Muscle of back (tissue), 11 donors: ENCODE data around the gene ARVCF. TPM values are rescaled to one million over a fixed set of nuclear protein-coding genes. Genes with fewer than 3 reads are reported as not detected.

Experiments
- DNase-seq, 3 donors: peaks; one replicate each; pipeline versions ENCODE4 v3.0.0 to v3.0.0-alpha.2; 2013
- polyA plus RNA-seq, 10 donors: library from polyadenylated mRNA; unstranded; fragments of 120-200 nt; gene quantifications; one replicate each; pipeline ENCODE4 v1.2.1, GENCODE V29; 2013; ENCODE audit not compliant: insufficient read length in 10 of 10

ARVCF gene
- polyA plus RNA-seq, 10 donors, result 40.6 to 96.0 (median 79.9) TPM

- DNase-seq, result no peak
These were observed 37.9 kb upstream of the ARVCF start for GRCh38 chr22:20054485-20054884.

GRCh38 chr22:20054034-20054427, 37.4 kb upstream of the ARVCF start:
- DNase-seq, result no peak

- DNase-seq, result no peak
These were observed 36.9 kb upstream of the ARVCF start for GRCh38 chr22:20053407-20054033.

- DNase-seq, result no peak
These were observed 36.0 kb upstream of the ARVCF start for GRCh38 chr22:20052309-20053259.

DNA sequence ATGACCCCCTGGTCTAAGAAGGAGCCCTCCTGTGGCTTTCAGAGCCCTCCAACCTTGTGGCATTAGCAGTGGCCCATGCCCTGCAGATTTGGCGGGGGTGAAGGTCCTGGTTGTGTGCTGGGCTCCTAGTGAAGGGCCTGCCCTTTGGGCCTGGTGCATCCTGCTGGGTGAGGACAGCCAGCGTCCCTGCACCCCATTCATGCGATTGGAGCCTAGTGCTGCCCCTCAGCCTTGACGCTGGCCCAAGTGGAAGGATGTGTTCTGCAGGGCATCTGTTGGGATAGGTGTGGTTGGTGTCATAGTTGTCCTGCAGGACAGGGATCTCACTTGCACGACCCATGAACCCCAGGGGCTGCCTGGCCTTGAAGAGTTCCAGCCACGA, 35.3 kb upstream of the ARVCF start:
- no peak for DNase-seq

GRCh38 chr22:20046730-20047129, 30.1 kb upstream of the ARVCF start:
- no peak for DNase-seq

DNA sequence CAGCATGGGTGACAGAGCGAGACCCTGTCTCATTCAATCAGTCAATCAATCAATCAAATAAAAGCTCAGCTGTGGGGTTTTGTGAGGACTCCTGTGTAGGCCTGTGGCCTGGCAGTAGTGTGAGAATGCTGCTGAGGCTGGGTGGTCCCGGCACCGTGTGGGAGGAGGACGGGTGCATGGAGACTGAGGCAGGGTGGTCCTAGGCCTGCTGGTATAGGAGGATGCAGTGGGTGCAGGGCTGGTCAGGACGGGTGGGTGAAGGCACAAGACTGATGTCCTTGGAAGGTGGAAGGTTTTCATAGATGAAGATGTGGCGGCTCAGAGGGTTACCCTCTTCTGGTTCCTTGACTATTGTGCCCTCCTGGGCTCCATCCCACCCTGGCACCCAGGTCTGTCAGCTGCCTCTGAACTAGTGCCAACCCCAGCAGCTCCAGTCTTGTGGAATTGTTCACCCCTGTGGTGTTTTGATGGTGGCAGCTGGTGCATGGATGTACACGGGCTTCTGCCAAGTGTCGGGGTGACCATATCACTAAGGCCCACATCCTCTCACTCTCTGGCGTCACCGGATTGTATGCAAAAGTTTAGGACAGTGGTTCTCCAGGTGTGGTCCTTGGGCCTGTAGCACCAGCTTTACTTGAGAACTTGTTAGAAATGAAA, 28.0 kb upstream of the ARVCF start:
- no peak for DNase-seq

DNA sequence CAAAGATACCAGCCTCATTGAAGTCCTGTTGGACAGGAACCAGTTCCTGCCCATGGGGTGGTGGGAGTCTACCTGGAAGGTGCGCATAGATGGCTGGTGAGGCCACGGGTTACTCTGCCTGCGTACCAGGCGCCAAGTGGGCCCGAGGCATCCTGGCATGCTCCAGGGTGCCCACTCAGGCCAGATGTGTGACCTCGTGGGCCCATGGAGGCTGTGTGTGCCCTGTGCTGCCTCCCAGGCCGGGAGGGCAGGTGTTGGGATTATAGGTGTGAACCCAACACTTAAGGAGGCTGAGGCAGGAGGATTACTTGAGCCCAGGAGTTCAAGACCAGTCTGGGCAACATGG, 27.3 kb upstream of the ARVCF start:
- DNase-seq, result no peak

DNA sequence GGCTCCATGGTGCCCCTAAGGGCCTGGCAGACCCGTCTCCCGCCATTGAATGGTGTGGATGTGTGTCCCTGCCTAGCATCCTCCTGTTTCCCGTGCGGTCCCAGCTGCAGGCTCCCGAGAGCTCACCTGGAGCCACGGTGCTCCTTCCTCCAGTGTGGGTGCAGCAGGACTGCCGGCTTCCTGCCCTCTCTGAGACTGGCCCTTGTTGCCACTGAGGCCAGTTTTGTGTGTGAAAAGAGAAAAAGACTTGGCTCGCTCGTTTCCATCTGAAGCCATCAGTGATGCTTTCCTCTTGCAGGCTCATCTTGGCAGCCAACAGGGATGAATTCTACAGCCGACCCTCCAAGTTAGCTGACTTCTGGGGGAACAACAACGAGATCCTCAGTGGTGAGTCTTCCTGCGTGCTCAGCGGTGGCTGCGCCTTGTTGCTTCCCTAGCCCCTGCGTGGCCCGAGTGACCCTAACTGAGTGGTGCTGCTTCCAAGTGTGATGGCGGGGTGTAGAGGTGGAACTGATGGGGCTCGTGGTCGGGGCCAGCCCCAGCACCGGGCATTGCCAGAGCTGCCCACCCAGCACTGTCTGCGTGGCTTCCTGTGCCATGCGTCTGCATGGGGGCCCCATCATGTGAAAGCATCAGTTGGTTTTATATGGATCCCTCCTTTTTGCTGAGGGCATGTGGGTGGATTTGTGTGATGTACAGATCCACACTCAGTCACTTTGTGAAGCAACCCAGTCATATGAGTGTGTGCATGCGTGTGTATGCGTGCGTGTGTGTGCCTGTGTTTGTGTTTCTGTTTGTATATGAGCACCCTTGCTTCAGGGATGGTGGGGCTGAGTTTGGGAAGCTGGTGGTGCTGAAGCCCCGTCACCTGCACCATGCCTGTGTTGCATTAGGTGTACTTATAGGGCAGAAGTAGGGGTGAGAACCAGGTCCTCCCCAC, 26.7 kb upstream of the ARVCF start:
- DNase-seq, result no peak

DNA sequence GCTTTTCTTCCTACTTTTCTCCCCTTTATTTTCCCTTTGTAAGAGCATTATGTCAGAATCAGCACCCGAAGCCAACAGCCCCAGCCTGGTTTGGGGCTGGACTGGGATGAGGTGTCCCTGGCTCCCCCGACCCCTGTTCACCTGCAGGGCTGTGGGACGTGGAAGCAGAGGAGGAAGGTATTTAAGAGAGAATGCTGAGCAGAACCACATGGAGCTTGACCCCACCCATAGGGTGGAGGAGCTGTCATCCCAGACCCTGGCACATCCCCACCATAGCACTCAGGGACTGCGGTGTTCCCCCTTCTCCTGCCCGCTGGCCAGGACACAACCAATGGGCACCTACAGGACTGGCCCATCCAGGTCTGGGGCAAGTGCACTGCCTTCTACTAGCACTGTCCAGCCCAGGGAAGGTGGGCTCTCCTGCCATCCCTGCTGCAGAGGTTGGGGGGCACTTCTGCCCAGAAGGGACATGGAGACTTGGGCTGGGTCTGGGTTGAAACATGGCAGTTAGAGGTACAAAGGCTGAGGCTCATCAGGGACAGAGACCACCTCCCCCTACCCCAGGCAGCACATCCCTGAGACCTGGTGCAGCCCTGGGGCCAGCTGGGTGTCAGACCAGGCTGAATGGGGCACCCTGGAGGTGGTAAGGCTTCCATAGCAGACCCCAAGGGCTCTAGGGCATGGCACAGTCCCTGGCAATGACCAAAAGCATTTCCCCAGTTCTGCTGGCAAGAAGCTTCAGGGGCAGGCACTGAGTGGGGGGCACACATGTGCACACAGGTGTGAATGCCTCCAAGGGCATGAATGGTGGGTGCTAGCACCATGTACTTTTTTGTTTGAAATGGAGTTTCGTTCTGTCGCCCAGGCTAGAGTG, 23.9 kb upstream of the ARVCF start:
- no peak for DNase-seq

DNA sequence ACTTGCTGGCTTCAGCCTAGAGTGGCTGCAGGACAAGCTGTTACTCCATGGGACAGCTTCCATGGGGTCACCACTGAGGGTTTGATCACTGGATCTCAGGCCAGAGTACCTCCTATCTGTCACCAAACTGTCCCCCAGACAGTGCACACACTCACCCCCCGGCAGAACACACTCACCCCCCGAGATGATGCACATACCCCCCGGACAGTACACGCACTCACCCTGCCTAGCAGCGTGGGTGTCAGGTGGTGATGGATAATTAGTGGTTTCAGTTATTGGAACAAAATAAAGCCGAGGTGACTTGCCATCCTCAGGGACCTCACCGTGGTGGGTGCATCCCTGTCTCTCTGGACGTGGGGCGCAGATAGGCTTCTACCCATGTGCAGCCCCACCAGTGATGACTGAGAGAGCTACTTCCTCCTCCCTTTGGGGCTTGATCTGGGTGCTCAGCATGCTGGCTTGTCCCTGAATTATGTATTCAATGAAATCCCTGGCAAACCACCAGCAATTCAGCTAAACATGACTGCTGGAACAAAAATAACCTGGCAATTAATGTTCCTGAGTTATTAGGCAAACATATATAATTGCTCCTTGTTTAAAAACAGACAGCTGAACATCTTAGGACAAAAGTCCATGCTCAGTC, 23.2 kb upstream of the ARVCF start:
- DNase-seq, result no peak

- DNase-seq, result no peak
These were observed 22.0 kb upstream of the ARVCF start for GRCh38 chr22:20038574-20038973.

DNA sequence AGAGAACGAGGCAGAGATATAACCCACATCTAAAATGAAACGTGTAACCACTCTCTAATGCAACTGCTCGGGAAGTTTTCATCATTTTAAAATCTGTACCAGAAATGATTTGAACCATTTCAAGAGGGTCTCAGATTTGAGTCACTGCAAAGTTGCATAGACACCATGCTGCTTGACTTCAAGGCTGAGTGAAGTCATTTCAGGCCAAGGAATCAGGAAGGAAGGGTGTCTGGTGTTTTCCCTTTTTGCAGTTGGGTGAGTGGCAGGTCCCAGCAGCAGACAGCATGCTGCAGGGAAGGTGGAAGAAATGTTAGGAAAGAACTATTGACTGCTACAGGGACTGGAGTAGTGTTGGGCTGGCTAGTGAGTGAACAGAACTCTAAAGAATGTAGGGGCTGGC, 20.8 kb upstream of the ARVCF start:
- no peak for DNase-seq

GRCh38 chr22:20036535-20037392, 20.1 kb upstream of the ARVCF start:
- DNase-seq, result no peak

GRCh38 chr22:20036084-20036482, 19.5 kb upstream of the ARVCF start:
- DNase-seq, result no peak

DNA sequence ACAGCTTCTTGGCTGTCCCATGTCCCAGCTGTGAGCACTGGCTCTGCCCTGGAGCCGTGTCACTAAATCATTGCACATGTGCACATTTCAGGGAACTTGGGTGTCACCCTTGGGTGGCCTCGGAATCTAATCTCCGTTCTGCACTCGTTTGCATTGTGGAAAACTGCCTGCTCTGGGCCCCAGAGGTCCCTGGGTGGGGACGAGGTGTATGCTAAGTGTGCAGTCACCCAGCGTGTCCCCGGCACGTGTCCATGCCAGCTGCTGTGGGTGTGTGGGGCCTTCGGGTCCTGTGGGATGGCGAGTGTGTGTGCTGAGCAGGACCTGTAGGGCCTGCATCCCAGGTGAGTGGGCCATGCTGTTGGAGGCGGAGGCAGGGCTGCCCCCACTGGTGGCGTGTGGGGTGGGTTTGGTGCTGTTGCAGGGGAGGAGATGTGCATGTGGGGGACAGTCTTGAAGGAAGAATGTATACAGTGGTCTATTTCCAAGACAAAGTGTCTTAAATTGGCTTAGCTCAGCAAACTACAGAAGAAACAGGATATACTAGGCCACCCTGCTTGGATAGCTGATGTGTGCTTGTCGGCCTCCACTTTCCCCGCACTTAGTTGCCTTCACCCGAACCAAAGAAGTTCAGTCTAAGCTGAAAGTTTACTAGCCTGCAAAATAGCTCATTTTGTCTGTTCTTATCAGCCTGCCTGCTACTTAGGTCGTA, 18.9 kb upstream of the ARVCF start:
- DNase-seq, result no peak

GRCh38 chr22:20034143-20034542, 17.5 kb upstream of the ARVCF start:
- no peak for DNase-seq

DNA sequence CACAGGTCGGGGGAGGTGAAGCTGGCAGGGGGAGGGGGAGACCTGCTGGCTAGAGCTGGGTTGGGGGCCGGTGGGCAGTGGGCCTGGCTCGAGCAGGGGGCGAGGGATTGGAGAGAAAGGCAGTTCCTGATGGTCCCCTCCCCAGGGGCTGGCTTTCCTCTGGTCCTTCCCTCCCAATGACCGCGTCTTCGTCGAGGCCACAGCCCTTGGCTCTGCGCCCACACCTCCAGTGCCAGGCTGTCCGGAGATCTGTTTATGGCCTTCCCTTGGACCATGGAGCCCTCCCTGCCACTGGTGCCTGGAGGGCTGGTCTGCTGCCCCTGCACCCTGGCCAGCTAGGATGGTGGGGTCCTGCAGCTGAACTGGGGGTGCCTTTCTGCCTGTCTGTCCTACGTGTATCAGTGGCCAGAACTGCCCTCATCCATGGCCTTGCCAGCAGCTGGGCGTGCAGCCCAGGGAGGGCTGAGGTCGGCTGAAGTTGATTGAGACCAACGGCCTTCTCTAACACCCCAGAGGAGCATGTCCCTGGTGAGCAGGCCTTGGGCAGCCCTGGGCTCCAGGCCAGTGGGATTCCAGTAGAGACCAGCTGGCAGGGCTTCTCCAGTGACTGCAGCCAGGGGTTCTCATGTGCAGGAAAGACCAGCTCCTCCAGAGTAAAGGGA, 16.6 kb upstream of the ARVCF start:
- DNase-seq, result peak in 2 of 3 donors; percentile 43 to 47
